Skin of body (tissue), 2 donors: Measurements from ENCODE around the gene RAPGEFL1. TPM values are rescaled to one million over a fixed set of nuclear protein-coding genes. Genes with fewer than 3 reads are reported as not detected.
"Not testable (repeated sequence)": the region's sequence is repeated elsewhere in the genome, so short reads cannot be mapped to it uniquely, and the experiment has no call there.

Experiments
- DNase-seq: peaks from one replicate; lab custom pipeline; 2025; lab: John Stamatoyannopoulos, UW
- total RNA-seq: library from RNA; depleted of rRNA; stranded (reverse); fragments of >200 nt; gene quantifications from one replicate; pipeline ENCODE4 v1.2.3, GENCODE V29; 2014

Gene RAPGEFL1
- total RNA-seq, 1 donor from 2014 or later, result 27.8 TPM

- no peak for DNase-seq
These were observed 25.9 kb downstream of the RAPGEFL1 start for GRCh38 chr17:40203131-40203530.

GRCh38 chr17:40206193-40206592, 28.9 kb downstream of the RAPGEFL1 start:
- DNase-seq, result not testable (repeated sequence)

GRCh38 chr17:40209404-40210093, 32.3 kb downstream of the RAPGEFL1 start:
- DNase-seq, result no peak

- DNase-seq, result not testable (repeated sequence)
These were observed 36.6 kb downstream of the RAPGEFL1 start for GRCh38 chr17:40213914-40214313.

- DNase-seq, result no peak
These were observed 40.9 kb downstream of the RAPGEFL1 start for GRCh38 chr17:40218006-40218739.

GRCh38 chr17:40218740-40219593, 41.7 kb downstream of the RAPGEFL1 start, which contains the start of gene WIPF2:
WIPF2 (plus strand) TSS chr17:40219304; CDS start chr17:40256460, 37,156 bp downstream.
- peak; percentile 95 for DNase-seq

- peak; percentile 80 for DNase-seq
These were observed 42.5 kb downstream of the RAPGEFL1 start for GRCh38 chr17:40219594-40220338.

GRCh38 chr17:40224718-40225550, 47.7 kb downstream of the RAPGEFL1 start:
- DNase-seq, result no peak

- DNase-seq, result not testable (repeated sequence)
These were observed 51.9 kb downstream of the RAPGEFL1 start for GRCh38 chr17:40229146-40229545.

- no peak for DNase-seq
These were observed 53.4 kb downstream of the RAPGEFL1 start for GRCh38 chr17:40230670-40231069.

GRCh38 chr17:40231928-40232327, 54.7 kb downstream of the RAPGEFL1 start:
- DNase-seq, result not testable (repeated sequence)

- DNase-seq, result no peak
These were observed 64.1 kb downstream of the RAPGEFL1 start for GRCh38 chr17:40241252-40241834.

GRCh38 chr17:40242774-40243173, 65.5 kb downstream of the RAPGEFL1 start:
- no peak for DNase-seq

- DNase-seq, result peak; percentile 28
These were observed 66.5 kb downstream of the RAPGEFL1 start for GRCh38 chr17:40243761-40244160.

- DNase-seq, result no peak
These were observed 67.0 kb downstream of the RAPGEFL1 start for GRCh38 chr17:40244255-40244654.
